Natural killer cell (primary cell): ENCODE results near the gene GFI1B. TPM values are rescaled to one million over a fixed set of nuclear protein-coding genes. Genes with fewer than 3 reads are reported as not detected.

Source experiments
- ATAC-seq, 3 donors: fragments of 150-1000 bp in 2 of 3; fragments of 200-7000 bp in 1 of 3; cut with Tn5 transposase; 1 replicate in 1 of 3; 2 replicates in 2 of 3; pipeline ENCODE4 v1.10.0; 2021; ENCODE audit warnings: mild to moderate bottlenecking in 2 of 3, moderate library complexity in 2 of 3
- DNase-seq, 2 donors: peaks; one replicate each; pipeline versions ENCODE4 v3.0.0 to v3.0.0-alpha.2; 2013 to 2021; ENCODE audit warnings: mixed read lengths in 1 of 2
- H3K27ac ChIP-seq: one replicate; pipeline ENCODE4 v1.5.1; 2013; ENCODE audit warnings: mild to moderate bottlenecking, low read length
- H3K27me3 ChIP-seq: one replicate; pipeline ENCODE4 v1.6.1; 2013; ENCODE audit warnings: low read length; ENCODE audit not compliant: control insufficient read depth, insufficient read depth
- H3K36me3 ChIP-seq: one replicate; pipeline ENCODE4 v1.6.1; 2013; ENCODE audit warnings: low read length; ENCODE audit not compliant: control insufficient read depth, insufficient read depth
- H3K4me1 ChIP-seq: one replicate; pipeline ENCODE4 v1.6.1; 2013; ENCODE audit warnings: low read length; ENCODE audit not compliant: control insufficient read depth, insufficient read depth
- H3K4me3 ChIP-seq: one replicate; pipeline ENCODE4 v1.5.1; 2013; ENCODE audit warnings: low read length
- H3K9me3 ChIP-seq: one replicate; pipeline ENCODE4 v1.6.1; 2013; ENCODE audit warnings: low read length; ENCODE audit not compliant: control insufficient read depth, insufficient read depth
- H3K27ac Mint-ChIP-seq, 2 donors: one replicate each; pipeline ENCODE4 v1.8.0; 2022; ENCODE audit warnings: mild to moderate bottlenecking in 2 of 2, mixed read lengths in 2 of 2, moderate library complexity in 1 of 2
- H3K27me3 Mint-ChIP-seq, 2 donors: one replicate each; pipeline ENCODE4 v1.8.0; 2022; ENCODE audit warnings: low read depth in 2 of 2, mixed read lengths in 2 of 2
- H3K36me3 Mint-ChIP-seq: one replicate; pipeline ENCODE4 v1.8.0; 2022; ENCODE audit warnings: mixed read lengths
- H3K4me1 Mint-ChIP-seq, 2 donors: one replicate each; pipeline ENCODE4 v1.8.0; 2022; ENCODE audit warnings: mixed read lengths in 2 of 2
- H3K4me3 Mint-ChIP-seq: one replicate; pipeline ENCODE4 v1.8.0; 2022; ENCODE audit warnings: mild to moderate bottlenecking, moderate library complexity, mixed read lengths
- H3K9me3 Mint-ChIP-seq, 2 donors: one replicate each; pipeline ENCODE4 v1.8.0; 2022; ENCODE audit warnings: mixed read lengths in 2 of 2
- WGBS: methylation state at CpG from one replicate; pipeline ENCODE4 v1.1.7; 2013; ENCODE audit warnings: missing lambda C conversion rate; ENCODE audit not compliant: insufficient coverage; 5-methylcytosine and 5-hydroxymethylcytosine counted together
- intact Hi-C: fragments of 100-400 bp; cut with micrococcal nuclease; formaldehyde crosslinking; loops from one replicate; pipeline ENCODE4 v1.14.2; 2022
- total RNA-seq, 4 donors: library from RNA; stranded (reverse); fragments of 120-200 nt in 1 of 4; gene quantifications; one replicate each; pipeline versions ENCODE4 v1.2.3 to v1.2.4, GENCODE V29; 2013 to 2022
- TF ChIP-seq, protein P1 (sequence below): fragments of 200-600 bp; IDR thresholded peaks from one replicate; pipeline ENCODE4 v1.8.0; 2022; ENCODE audit warnings: antibody characterized with exemption

GFI1B gene
- total RNA-seq, 3 donors from 2014 or later (not counting 1 experiment from before 2014, with no cell fraction given), result 0.41 to 3.3 (median 2.8) TPM

DNA sequence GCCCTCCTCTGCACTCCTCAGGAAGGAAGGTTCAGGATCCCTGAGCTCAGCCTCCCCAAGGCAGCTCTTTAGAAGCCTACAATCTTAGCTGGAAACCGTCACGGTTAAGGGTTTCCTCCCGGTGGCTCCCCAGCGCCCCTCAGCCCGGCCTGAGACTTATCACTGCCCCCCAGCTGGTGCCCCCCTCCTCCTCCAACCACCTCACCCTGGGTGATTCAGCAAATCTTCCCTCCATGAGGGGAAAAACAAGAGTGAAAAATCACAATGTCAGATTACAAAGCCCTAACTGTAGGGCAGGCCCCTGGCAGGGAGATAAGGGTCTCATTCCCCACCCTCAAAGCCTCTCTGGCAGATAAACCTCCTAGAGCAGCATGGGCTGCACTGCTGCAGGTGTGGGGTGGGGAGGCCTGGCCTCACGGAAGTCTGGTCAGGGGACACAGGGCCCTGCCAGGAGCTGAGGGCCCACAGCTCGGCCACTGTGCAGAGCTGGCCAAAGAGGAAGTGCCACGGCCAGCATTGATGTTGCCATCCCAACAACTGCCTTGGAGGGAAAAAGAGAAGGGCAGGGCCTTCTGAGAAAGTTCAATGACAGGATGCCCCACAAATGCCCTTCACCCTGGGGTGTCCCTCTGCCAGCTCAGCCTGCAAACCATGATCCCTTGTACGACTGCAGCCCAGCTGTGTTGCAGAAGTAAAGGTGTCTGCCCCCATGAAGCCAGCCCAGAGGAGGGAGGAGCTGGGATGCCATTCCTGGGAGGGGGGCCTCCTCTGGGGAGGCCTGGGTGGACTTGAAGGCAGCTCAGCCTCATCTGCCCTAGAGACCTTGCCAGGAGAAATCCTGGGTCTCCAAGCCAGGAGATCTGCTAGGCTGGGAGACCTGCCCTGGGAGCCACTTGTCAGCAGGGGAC is 25.9 kb downstream of the GFI1B start:
- Mint-ChIP-seq H3K27me3 (peaks cover 0 to 12% of the 10 kb centered on the region in 2 donors), H3K9me3 (peaks cover 0 to 2% of the 10 kb centered on the region in 2 donors), H3K4me3 (no peak overlapping the region), H3K27ac (no peak overlapping the region), H3K36me3 (no peaks in the 10 kb centered on the region), H3K4me1 (peaks cover 0 to 18% of the 10 kb centered on the region in 2 donors)
- DNase-seq (no peak), ATAC-seq (no peak)
- H3K27ac ChIP-seq, result no peak overlapping the region
- H3K36me3 ChIP-seq, result no peaks in the 10 kb centered on the region
- no peaks in the 10 kb centered on the region for H3K9me3 ChIP-seq
- H3K4me3 ChIP-seq, result no peak overlapping the region
- H3K4me1 ChIP-seq, result peaks cover 25% of the 10 kb centered on the region
- intact Hi-C loops, result no loop called here
- H3K27me3 ChIP-seq, result no peaks in the 10 kb centered on the region
- 42% methylated on average over 9 of the region's 9 CpGs for WGBS
- TF ChIP-seq, protein P1, sequence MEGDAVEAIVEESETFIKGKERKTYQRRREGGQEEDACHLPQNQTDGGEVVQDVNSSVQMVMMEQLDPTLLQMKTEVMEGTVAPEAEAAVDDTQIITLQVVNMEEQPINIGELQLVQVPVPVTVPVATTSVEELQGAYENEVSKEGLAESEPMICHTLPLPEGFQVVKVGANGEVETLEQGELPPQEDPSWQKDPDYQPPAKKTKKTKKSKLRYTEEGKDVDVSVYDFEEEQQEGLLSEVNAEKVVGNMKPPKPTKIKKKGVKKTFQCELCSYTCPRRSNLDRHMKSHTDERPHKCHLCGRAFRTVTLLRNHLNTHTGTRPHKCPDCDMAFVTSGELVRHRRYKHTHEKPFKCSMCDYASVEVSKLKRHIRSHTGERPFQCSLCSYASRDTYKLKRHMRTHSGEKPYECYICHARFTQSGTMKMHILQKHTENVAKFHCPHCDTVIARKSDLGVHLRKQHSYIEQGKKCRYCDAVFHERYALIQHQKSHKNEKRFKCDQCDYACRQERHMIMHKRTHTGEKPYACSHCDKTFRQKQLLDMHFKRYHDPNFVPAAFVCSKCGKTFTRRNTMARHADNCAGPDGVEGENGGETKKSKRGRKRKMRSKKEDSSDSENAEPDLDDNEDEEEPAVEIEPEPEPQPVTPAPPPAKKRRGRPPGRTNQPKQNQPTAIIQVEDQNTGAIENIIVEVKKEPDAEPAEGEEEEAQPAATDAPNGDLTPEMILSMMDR, result no peak

DNA sequence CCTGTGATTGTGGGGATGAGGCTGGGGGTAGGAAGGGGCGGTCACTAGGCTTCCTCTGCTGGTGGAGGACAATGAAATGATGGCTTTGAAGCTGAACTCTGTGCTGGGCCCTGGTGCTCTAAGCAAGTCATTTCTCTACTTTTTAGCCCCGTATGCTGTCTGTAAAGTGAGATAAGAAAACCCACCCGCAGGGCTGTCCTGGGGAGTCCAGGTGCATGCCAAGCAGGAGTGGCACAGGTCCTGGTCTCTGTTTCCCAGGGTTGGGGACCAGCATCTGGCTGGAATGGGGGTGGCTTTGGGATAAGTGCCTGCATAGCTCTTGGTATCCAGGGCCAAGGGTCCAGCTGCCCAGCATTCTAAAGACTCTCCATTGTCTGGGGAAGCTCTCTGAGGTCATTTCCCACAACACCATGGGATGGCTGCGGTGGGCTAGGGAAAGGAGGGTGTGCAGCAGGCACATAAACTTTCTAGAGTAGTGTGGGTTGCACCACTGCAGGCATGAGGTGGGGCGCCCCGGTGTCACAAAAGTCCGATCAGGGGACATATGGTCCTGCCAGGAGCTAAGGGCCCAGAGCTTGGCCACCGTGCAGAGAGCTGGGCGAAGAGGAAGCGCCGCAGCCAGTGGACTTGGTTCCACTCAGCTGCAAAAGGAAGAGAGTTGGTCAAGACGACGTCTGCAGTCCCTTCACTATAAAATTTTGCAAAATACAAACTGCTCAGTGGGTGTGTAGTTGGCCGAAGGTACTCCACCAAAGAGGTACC is 26.7 kb downstream of the GFI1B start:
- H3K4me1 Mint-ChIP-seq, result peaks cover 0 to 12% of the 10 kb centered on the region in 2 donors
- Histone ChIP-seq H3K4me3 (no peak overlapping the region), H3K9me3 (no peaks in the 10 kb centered on the region), H3K36me3 (no peaks in the 10 kb centered on the region), H3K27me3 (no peaks in the 10 kb centered on the region), H3K4me1 (peaks cover 25% of the 10 kb centered on the region), H3K27ac (no peak overlapping the region)
- no peak overlapping the region for H3K27ac Mint-ChIP-seq
- 83% methylated on average over 14 of the region's 14 CpGs for WGBS
- intact Hi-C loops, result no loop called here
- ATAC-seq, result no peak
- peaks cover 0 to 2% of the 10 kb centered on the region in 2 donors for H3K9me3 Mint-ChIP-seq
- H3K4me3 Mint-ChIP-seq, result no peak overlapping the region
- TF ChIP-seq, protein P1, result no peak
- DNase-seq, result no peak
- H3K27me3 Mint-ChIP-seq, result peaks cover 0 to 15% of the 10 kb centered on the region in 2 donors
- no peaks in the 10 kb centered on the region for H3K36me3 Mint-ChIP-seq

DNA sequence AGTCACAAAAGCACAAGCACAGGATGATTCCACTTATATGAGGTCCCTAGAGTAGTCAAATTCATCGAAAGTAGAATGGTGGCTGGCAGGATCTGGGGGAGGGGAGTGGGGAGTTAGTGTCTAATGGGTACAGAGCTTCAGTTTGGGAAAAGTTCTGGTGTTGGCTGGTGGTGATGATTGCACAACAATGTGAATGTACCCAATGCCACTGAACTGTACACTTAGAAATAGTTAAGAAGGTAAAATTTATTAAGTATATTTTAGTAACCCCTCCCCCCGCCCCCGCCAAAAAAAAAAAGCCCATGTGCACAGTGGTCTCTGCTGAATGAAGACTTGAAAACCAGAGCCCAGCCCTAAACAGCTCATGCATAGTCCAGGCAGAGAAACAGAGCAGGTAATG is 27.5 kb downstream of the GFI1B start:
- peaks cover 0 to 12% of the 10 kb centered on the region in 2 donors for H3K4me1 Mint-ChIP-seq
- H3K4me3 Mint-ChIP-seq, result no peak overlapping the region
- Histone ChIP-seq H3K36me3 (no peaks in the 10 kb centered on the region), H3K4me1 (peaks cover 25% of the 10 kb centered on the region), H3K27me3 (no peaks in the 10 kb centered on the region), H3K4me3 (no peak overlapping the region), H3K9me3 (no peaks in the 10 kb centered on the region), H3K27ac (no peak overlapping the region)
- H3K27ac Mint-ChIP-seq, result no peak overlapping the region
- H3K36me3 Mint-ChIP-seq, result no peaks in the 10 kb centered on the region
- intact Hi-C loops, result no loop called here
- TF ChIP-seq, protein P1, result no peak
- no peak for DNase-seq
- peaks cover 0 to 2% of the 10 kb centered on the region in 2 donors for H3K9me3 Mint-ChIP-seq
- peaks cover 0 to 15% of the 10 kb centered on the region in 2 donors for H3K27me3 Mint-ChIP-seq
- WGBS, result 98% methylated on average over 3 of the region's 3 CpGs
- no peak for ATAC-seq
